Neuron (in vitro differentiated cells): ENCODE results near the gene HYAL3.
"Not testable (repeated sequence)": the region's sequence is repeated elsewhere in the genome, so short reads cannot be mapped to it uniquely, and the experiment has no call there.

ENCODE experiments used
- H2AFZ ChIP-seq: one replicate; pipeline ENCODE4 v1.6.1; 2013; ENCODE audit warnings: low read depth, mild to moderate bottlenecking, inconsistent platforms, low read length, moderate library complexity
- H3K27me3 ChIP-seq: one replicate; pipeline ENCODE4 v1.6.1; 2013; ENCODE audit warnings: low read length; ENCODE audit not compliant: insufficient read depth
- H3K36me3 ChIP-seq: one replicate; pipeline ENCODE4 v1.6.1; 2013; ENCODE audit warnings: low read length; ENCODE audit not compliant: insufficient read depth
- H3K4me1 ChIP-seq: one replicate; pipeline ENCODE4 v1.6.1; 2013; ENCODE audit warnings: low read length; ENCODE audit not compliant: insufficient read depth
- H3K4me3 ChIP-seq: 2 replicates; pipeline ENCODE4 v1.5.1; 2013; ENCODE audit warnings: mild to moderate bottlenecking, low read length, moderate library complexity
- H3K9me3 ChIP-seq: one replicate; pipeline ENCODE4 v1.6.1; 2013; ENCODE audit warnings: low read length

The HYAL3 gene

DNA sequence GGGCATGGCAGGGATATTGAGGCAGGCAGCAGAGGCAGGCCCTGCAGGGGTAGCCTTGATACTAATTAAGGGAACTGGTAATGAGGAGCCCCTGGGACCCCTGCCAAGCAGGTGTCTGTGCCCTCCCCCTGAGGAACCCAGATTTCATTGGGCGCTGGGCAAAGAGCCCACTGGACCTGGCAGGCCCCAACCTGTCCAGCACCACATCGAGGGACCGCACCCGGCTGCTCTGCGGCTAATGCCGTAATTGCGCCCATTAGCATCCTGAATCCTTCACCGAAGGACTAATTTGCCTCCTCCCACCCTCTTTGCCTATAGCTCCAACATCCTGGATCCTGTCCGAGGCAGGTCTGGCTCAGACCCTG, 44.0 kb downstream of the HYAL3 start:
- Histone ChIP-seq H2AFZ (no peak overlapping the region), H3K27me3 (no peaks in the 10 kb centered on the region), H3K4me1 (peaks cover 28% of the 10 kb centered on the region), H3K9me3 (no peaks in the 10 kb centered on the region), H3K4me3 (no peak overlapping the region), H3K36me3 (peaks cover 68% of the 10 kb centered on the region)

DNA sequence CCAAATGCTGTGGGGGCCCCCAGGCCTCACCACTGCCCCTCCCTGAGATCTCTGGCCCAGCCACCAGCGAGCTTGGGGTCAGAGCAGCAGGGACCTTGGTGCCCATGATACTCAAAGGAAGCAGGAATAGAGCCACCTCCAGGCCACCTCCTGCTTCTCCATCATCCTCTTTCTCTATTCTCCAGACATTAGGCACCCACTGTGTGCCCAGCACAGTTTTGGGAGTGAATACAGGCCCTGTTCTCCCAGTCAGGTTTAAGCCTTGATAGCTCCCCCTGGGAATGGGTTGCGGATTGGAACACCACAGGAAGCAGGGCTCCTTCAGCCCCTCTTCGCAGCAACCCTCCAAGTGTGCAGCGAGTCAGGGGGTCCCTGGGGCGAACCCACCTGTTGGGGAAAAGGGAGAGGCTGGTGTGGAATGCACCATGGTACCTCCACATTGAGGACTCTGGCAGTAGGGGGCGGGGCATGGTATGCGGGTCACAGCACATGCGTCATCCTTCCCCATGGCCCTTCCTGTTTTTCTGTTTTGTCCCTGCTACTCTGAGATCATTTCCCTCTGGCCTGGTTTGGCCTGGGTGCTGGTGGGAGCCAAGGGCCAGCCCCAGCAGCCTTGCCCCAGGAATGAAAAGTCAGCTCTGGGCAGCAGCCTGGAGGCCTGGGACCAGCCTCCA, 44.5 kb downstream of the HYAL3 start:
- no peaks in the 10 kb centered on the region for H3K9me3 ChIP-seq
- peaks cover 27% of the 10 kb centered on the region for H3K4me1 ChIP-seq
- H3K36me3 ChIP-seq = peaks cover 73% of the 10 kb centered on the region

DNA sequence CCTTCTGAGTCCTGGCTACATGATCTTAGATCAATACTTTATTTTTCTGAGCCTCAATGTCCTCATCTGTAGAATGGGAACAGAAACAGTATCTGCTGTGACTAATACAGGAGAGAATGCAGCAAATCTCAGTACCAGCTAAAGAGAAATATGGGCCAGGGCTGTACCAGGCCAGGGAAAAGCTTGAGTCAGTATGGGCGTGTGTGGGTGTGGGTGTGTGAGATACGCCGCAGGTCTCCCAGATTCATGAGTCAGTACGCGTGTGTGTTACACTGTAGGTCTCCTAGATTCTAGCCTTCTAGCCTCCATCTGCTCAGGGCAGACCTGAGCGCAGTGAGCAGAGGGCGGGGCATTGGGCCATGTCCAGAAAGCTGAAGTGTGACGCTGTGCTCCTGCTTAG, 48.0 kb downstream of the HYAL3 start:
- H3K27me3 ChIP-seq = no peaks in the 10 kb centered on the region
- no peaks in the 10 kb centered on the region for H3K9me3 ChIP-seq
- peaks cover 16% of the 10 kb centered on the region for H3K4me1 ChIP-seq
- no peak overlapping the region for H2AFZ ChIP-seq
- H3K4me3 ChIP-seq = no peak overlapping the region
- H3K36me3 ChIP-seq = peaks cover 64% of the 10 kb centered on the region

More for the DNA sequence above, 44.5 kb downstream of the HYAL3 start:
- Histone ChIP-seq H3K27me3 (no peaks in the 10 kb centered on the region), H3K4me3 (no peak overlapping the region), H2AFZ (no peak overlapping the region)

DNA sequence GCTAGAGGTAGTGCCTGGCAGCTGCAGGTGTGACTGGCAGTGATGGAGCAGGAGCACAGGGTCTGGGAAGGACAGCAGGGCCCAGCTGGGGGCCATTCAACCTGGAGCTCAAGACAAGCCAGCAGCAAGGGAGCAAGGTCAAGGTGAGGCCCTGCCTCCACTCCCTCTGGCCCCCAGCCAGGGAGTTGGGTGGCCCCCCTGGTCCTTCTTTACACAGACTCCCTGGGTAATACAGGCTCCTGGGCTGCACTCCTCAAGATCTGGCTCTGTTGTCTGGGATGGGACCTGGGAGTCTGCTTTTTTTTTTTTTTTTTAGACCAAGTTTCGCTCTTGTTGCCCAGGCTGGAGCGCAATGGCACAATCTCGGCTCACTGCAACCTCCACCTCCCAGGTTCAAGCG, 48.7 kb downstream of the HYAL3 start:
- H3K36me3 ChIP-seq = peaks cover 61% of the 10 kb centered on the region
- H3K9me3 ChIP-seq = no peaks in the 10 kb centered on the region
- peaks cover 23% of the 10 kb centered on the region for H3K4me1 ChIP-seq
- no peak overlapping the region for H2AFZ ChIP-seq
- H3K4me3 ChIP-seq = no peak overlapping the region
- no peaks in the 10 kb centered on the region for H3K27me3 ChIP-seq

DNA sequence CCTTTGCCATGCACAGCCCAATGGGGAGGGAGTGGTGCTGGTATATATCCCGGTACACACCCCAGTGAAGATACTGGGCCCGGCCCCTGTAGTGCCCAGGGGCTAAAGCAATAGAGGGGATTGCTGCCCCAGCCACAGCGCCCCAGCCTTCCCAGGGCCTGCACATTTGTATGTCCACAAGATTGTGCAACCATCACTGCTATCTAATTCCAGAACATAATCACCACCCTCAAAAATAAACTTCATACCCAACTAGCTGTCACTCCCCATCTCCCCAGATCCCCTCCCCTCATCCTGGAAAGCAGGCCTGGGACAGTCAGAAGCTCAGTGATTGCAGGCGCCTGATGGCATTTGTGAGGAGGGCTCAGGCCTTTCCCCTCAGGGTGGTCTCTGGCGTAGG, 49.7 kb downstream of the HYAL3 start:
- Histone ChIP-seq H3K4me1 (peaks cover 27% of the 10 kb centered on the region), H3K9me3 (no peaks in the 10 kb centered on the region), H2AFZ (no peak overlapping the region), H3K36me3 (peaks cover 52% of the 10 kb centered on the region), H3K4me3 (no peak overlapping the region), H3K27me3 (no peaks in the 10 kb centered on the region)

DNA sequence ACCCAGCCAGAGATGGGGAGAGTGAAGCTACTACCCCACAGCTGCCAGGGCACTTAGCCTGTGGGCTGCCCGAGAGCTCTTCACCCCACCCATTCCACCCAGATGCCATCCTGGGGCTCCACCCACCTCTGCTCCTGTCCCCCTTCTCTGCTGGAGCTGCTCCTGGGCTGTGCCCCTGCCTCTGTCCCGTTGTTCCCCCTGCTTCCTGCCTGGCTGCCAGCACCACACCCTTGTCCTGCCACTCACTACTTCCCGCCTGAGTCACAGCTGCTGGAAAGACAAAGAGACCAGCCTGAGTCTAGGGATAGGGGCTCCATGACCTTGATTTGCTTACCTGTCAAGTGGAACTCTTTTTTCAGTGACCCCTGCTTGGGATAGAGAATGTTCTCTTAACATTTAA, 50.8 kb downstream of the HYAL3 start:
- Histone ChIP-seq H3K4me3 (no peak overlapping the region), H3K4me1 (peaks cover 27% of the 10 kb centered on the region), H3K9me3 (no peaks in the 10 kb centered on the region), H2AFZ (no peak overlapping the region), H3K36me3 (peaks cover 46% of the 10 kb centered on the region), H3K27me3 (no peaks in the 10 kb centered on the region)

DNA sequence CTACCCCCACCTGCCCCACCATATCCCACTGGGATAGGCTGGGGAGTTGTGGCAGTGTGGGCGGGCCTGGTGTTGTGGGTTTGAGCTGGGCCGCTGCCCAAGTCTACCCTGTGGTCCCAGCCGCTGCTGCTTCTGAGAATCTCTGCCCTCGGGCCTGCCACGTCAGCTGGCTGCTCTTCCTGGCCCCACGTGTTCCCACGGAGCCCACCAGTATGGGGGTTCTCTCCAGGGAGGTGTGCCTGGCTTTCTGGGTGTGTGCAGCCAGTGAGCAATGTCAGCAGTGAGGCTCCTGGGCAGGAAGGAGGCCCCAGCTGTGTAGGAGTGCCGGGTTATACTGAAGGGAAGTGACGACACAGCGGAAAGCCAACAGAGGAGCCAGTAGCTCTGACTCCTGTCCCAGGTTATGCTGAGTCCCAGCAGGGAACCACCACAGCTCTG, 52.7 kb downstream of the HYAL3 start:
- H3K4me1 ChIP-seq = peaks cover 42% of the 10 kb centered on the region
- no peaks in the 10 kb centered on the region for H3K27me3 ChIP-seq
- no peaks in the 10 kb centered on the region for H3K9me3 ChIP-seq
- H3K4me3 ChIP-seq = peak overlapping the region; percentile 3
- no peak overlapping the region for H2AFZ ChIP-seq
- H3K36me3 ChIP-seq = peaks cover 35% of the 10 kb centered on the region

DNA sequence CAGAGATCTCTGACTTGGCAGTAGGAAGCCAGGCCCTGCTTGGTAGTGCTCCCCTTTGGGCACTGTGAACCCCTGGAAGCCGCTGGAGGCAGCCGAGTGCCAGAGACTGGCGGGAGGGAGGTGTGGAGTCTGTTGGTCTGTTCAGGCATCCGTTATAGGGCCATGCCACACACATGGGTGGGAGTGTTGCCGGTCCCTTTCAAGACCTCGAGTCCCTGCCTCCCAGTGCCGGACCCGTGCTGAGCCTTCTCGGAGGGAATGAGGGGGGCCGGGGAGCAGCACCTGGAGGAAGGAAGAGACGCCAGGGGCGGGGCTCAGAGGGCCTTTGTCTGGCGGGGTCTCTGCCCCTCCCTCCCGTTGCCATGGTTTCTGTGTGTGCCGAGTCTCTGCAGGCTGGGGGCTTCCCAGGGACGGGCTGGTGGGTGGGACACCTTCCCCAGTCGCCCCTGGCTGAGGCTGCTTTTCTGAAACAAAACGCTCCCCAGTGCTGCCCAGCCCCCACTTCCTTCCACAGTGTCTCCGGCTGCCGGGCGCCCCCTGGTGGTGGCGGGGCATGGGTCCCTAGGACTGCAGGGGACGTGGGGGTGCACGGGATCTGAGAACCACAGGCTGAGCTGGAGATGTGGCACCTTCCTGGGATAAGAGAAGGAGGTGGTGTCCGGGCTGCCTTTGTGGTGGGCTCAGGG, 53.2 kb downstream of the HYAL3 start:
- peaks cover 29% of the 10 kb centered on the region for H3K36me3 ChIP-seq
- H3K4me3 ChIP-seq = no peak overlapping the region
- peaks cover 48% of the 10 kb centered on the region for H3K4me1 ChIP-seq
- no peak overlapping the region for H2AFZ ChIP-seq
- no peaks in the 10 kb centered on the region for H3K27me3 ChIP-seq
- no peaks in the 10 kb centered on the region for H3K9me3 ChIP-seq

DNA sequence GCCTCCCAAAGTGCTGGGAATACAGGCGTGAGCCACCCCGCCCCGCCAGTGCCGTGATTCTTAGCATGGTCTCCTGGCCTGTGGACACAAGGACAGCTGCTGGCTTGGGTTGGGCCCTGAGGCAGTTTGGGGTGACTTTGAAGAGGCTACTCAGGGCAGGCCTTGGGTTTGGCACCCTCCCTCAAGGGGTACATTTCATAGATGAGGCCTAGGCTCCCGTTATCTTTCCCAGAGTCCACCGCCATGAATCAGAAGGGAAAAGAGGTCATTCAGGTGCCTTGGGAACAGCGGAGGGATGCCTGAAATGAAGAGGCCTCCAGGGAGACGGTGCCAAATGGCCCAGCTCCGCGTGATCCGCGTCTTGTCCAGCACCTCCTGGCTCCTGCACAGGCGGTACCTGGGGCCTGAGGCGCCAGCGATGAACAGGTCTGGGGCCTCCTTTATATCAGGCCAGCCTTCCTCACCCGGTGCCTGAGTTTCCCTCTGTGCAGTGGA, 53.9 kb downstream of the HYAL3 start:
- Histone ChIP-seq H3K9me3 (no peaks in the 10 kb centered on the region), H3K4me1 (peaks cover 53% of the 10 kb centered on the region), H3K4me3 (no peak overlapping the region)

DNA sequence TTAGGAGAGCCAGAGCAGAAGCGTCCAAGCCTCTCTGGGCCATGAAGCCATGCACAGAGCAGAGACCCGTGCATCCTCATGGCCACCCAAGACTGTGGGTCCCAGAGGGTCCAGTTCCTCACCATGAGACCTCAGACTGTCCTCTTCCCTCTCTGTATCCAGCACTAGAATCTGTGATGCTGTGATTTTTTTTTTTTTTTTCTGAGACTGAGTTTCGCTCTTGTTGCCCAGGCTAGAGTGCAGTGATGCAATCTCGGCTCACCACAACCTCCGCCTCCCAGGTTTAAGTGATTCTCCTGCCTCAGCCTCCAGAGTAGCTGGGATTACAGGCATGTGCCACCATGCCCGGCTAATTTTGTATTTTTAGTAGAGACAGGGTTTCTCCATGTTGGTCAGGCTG, 54.4 kb downstream of the HYAL3 start:
- not testable (repeated sequence) for H3K4me3 ChIP-seq, H3K27me3 ChIP-seq, H2AFZ ChIP-seq, H3K9me3 ChIP-seq
- peaks cover 58% of the 10 kb centered on the region for H3K4me1 ChIP-seq
- peaks cover 24% of the 10 kb centered on the region for H3K36me3 ChIP-seq

More for the DNA sequence above, 53.9 kb downstream of the HYAL3 start:
- Histone ChIP-seq H3K36me3 (peaks cover 27% of the 10 kb centered on the region), H2AFZ (no peak overlapping the region), H3K27me3 (no peaks in the 10 kb centered on the region)

DNA sequence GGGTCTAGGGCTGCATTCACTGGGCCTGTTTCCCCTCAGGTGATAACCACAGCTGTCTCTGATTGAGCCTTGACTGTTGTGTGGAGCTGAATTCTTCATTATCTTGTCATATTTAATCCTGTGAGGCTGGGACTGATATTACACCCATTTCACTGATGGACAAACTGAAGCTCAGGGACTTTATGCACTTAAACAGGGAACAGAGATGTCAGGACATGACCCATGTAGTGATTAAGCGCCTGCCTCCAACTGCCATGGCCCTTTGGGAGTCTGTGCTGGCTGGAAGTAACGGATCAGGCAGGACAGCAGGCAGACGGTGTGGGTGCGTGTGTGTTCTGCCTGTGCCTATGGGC, 55.7 kb downstream of the HYAL3 start:
- Histone ChIP-seq H3K36me3 (peaks cover 27% of the 10 kb centered on the region), H3K9me3 (no peaks in the 10 kb centered on the region), H3K4me1 (peaks cover 69% of the 10 kb centered on the region), H2AFZ (no peak overlapping the region), H3K27me3 (no peaks in the 10 kb centered on the region), H3K4me3 (no peak overlapping the region)

DNA sequence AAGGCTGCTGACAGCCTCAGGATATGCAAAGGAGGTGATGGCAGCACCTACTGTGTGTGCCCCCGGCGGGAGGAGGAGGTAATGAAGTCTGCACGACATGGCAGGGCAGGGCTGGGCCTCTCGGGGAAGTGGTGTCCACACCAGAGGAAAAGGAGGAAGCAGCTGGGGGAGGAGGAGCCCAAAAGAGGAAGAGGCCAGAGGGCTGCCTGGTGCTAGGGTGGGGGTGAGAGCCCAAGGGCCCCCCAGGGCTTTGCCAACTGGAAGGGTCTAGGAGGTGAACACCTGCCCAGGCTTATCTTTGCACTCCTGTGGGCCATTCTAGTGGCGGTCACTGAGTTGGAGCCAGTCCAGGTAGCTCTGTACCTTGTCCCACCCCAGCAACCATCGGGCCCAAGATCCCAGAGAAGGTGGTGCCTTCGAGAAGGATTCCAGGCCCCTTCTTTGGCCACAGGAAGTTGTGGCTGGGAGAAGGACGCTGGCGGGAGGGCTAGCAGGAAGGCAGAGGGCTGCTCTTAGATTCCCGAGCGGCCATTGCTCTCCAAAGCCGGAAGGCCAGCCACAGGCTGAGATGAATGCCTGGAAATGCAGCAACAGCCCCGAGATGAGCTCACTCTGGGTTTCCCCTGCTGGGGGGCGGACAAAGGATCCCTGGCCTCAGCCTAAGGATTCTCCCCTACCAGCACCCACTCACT, 56.2 kb downstream of the HYAL3 start:
- Histone ChIP-seq H3K27me3 (no peaks in the 10 kb centered on the region), H2AFZ (no peak overlapping the region), H3K36me3 (peaks cover 24% of the 10 kb centered on the region), H3K4me3 (no peak overlapping the region), H3K4me1 (peaks cover 74% of the 10 kb centered on the region), H3K9me3 (no peaks in the 10 kb centered on the region)
